HepG2 (cell line): Measurements from ENCODE around the gene LYST. TPM values are rescaled to one million over a fixed set of nuclear protein-coding genes. Genes with fewer than 3 reads are reported as not detected.

Experiments used
- ATAC-seq: fragments of 200-7000 bp; cut with Tn5 transposase; 3 replicates; pipeline ENCODE4 v1.9.1; 2020; ENCODE audit warnings: mild to moderate bottlenecking, moderate library complexity
- BruUV-seq: library from RNA; stranded (reverse); fragments of 400-500 nt; replicated peaks from 2 replicates; lab custom pipeline; 2021; lab: Mats Ljungman, UMichigan
- CTCF ChIA-PET: fragments of 300-600 bp; formaldehyde crosslinking; extraction: SDS; loops from one replicate; lab custom pipeline; 2021; ENCODE audit warnings: low total read pairs, inconsistent platforms, low intra/inter-chr PET ratio; lab: Yijun Ruan, JAX
- POLR2A ChIA-PET: fragments of 350-600 bp; sonication (Branson Sonifier 250); formaldehyde crosslinking; loops from one replicate; lab custom pipeline; 2020; ENCODE audit warnings: antibody characterized with exemption, inconsistent platforms; lab: Yijun Ruan, JAX
- DNase-seq: peaks from one replicate; pipeline ENCODE4 v3.0.0-alpha.2; 2015; ENCODE audit warnings: low spot score
- FAIRE-seq: peaks from 3 replicates; lab custom pipeline; 2011; peaks lifted over from hg19 to GRCh38; lab: Jason Lieb, UNC
- H2AFZ ChIP-seq: one replicate; pipeline ENCODE4 v1.6.1; 2011; ENCODE audit warnings: low read length, inconsistent platforms
- H3K27ac ChIP-seq: fragments of 300-600 bp; 3 replicates; pipeline ENCODE4 v1.8.0; 2011; ENCODE audit warnings: mixed run types, mild to moderate bottlenecking, mixed read lengths, low read length, inconsistent platforms; ENCODE audit not compliant: insufficient read depth; ENCODE audit errors: extremely low read length
- H3K27me3 ChIP-seq, 2 experiments: fragments of 200-600 bp in 1 of 2; 2 replicates in 1 of 2; 3 replicates in 1 of 2; pipeline versions ENCODE4 v1.6.0 to v1.8.0; 2011; ENCODE audit warnings: low read length in 2 of 2, mild to moderate bottlenecking in 2 of 2, moderate library complexity in 2 of 2, inconsistent platforms in 1 of 2; ENCODE audit not compliant: insufficient read depth in 2 of 2, control insufficient read depth in 1 of 2
- H3K36me3 ChIP-seq, 2 experiments: fragments of 200-600 bp in 1 of 2; replicated peaks in 1 of 2; 2 replicates in 1 of 2; 3 replicates in 1 of 2; pipeline versions ENCODE4 v1.5.1 to v1.8.0; 2011; ENCODE audit warnings: low read length in 2 of 2, inconsistent platforms in 1 of 2; ENCODE audit not compliant: insufficient read depth in 2 of 2, control insufficient read depth in 1 of 2
- H3K4me1 ChIP-seq: 2 replicates; pipeline ENCODE4 v1.5.1; 2012; ENCODE audit warnings: low read length, inconsistent platforms; ENCODE audit not compliant: insufficient read depth
- H3K4me2 ChIP-seq: 2 replicates; pipeline ENCODE4 v1.6.0; 2011; ENCODE audit warnings: low read depth, low read length, inconsistent platforms
- H3K4me3 ChIP-seq, 3 experiments: fragments of 200-600 bp in 1 of 3; sonication (generic), shearing (Covaris generic) in 1 of 3; replicated peaks in 1 of 3; 2 replicates each; pipeline ENCODE4 v1.5.1; 2011 to 2016; ENCODE audit warnings: low read length in 3 of 3, inconsistent platforms in 2 of 3, low read depth in 2 of 3, mild to moderate bottlenecking in 2 of 3, control low read depth in 1 of 3, mixed read lengths in 1 of 3; ENCODE audit not compliant: insufficient read depth in 1 of 3
- H3K79me2 ChIP-seq: one replicate; pipeline ENCODE4 v1.6.1; 2011; ENCODE audit warnings: low read length, inconsistent platforms; ENCODE audit not compliant: insufficient read depth
- H3K9ac ChIP-seq: 2 replicates; pipeline ENCODE4 v1.6.0; 2011; ENCODE audit warnings: mild to moderate bottlenecking, low read depth, low read length, inconsistent platforms; ENCODE audit not compliant: insufficient read depth
- H3K9me3 ChIP-seq: 2 replicates; pipeline ENCODE4 v1.5.1; 2012; ENCODE audit warnings: mild to moderate bottlenecking, low read length
- H4K20me1 ChIP-seq: 2 replicates; pipeline ENCODE4 v1.6.0; 2011; ENCODE audit warnings: inconsistent platforms, mild to moderate bottlenecking, low read length, moderate library complexity; ENCODE audit not compliant: insufficient read depth
- CEBPB ChIP-seq: IDR thresholded peaks from 2 replicates; pipeline ENCODE4 v1.6.1; 2011; ENCODE audit warnings: low read depth, low read length, improper control_type of control experiment, borderline replicate concordance
- ELF4 ChIP-seq: sonication (generic); formaldehyde crosslinking; IDR thresholded peaks from 2 replicates; pipeline ENCODE4 v1.5.0; 2020; ENCODE audit warnings: missing genetic modification reagents, mild to moderate bottlenecking, moderate library complexity, borderline replicate concordance
- KLF11 ChIP-seq: IDR thresholded peaks from 2 replicates; pipeline ENCODE4 v1.6.1; 2016; ENCODE audit warnings: missing compliant biosample characterization
- MAFF ChIP-seq: IDR thresholded peaks from 2 replicates; pipeline ENCODE4 v1.6.1; 2011; ENCODE audit warnings: low read depth, low read length, improper control_type of control experiment
- SMARCC2 ChIP-seq: fragments of 450-650 bp; IDR thresholded peaks from 2 replicates; pipeline ENCODE4 v1.6.1; 2017; ENCODE audit warnings: antibody characterized with exemption, mild to moderate bottlenecking
- ZBED4 ChIP-seq: sonication (generic); formaldehyde crosslinking; IDR thresholded peaks from 2 replicates; pipeline ENCODE4 v1.4.0; 2020; ENCODE audit warnings: missing genetic modification reagents, borderline replicate concordance
- ZNF17 ChIP-seq: sonication (generic); formaldehyde crosslinking; IDR thresholded peaks from 2 replicates; pipeline ENCODE4 v1.5.0; 2020; ENCODE audit warnings: mild to moderate bottlenecking, missing genetic modification reagents
- ZNF446 ChIP-seq: sonication (generic); formaldehyde crosslinking; IDR thresholded peaks from 2 replicates; pipeline ENCODE4 v1.5.0; 2020; ENCODE audit warnings: mild to moderate bottlenecking, missing genetic modification reagents
- WGBS: methylation state at CpG from one replicate; pipeline ENCODE4 v1.1.6; 2017; ENCODE audit warnings: low lambda C conversion rate; 5-methylcytosine and 5-hydroxymethylcytosine counted together
- in situ Hi-C: cut with HindIII; loops from 2 replicates; pipeline ENCODE4 v1.10.0; 2017; ENCODE audit warnings: low pct_unique_long_range_greater_than_20kb; ENCODE audit not compliant: extremely low pct_ligation_motif_present
- intact Hi-C: fragments of 100-400 bp; cut with micrococcal nuclease; formaldehyde crosslinking; loops from one replicate; pipeline ENCODE4 v1.10.0; 2022; ENCODE audit not compliant: unreplicated experiment
- polyA plus RNA-seq, 8 experiments: library from polyadenylated mRNA; depleted of rRNA in 3 of 8; stranded (reverse) in 7 of 8; unstranded in 1 of 8; fragments of >200 nt; fragmentation: Illumina TruSeq in 4 of 8; extraction: Trizol in 4 of 8; gene quantifications; 2 replicates each; pipeline versions ENCODE4 v1.2.1 to v1.2.3, GENCODE V29; 2011 to 2016; ENCODE audit warnings: low read depth in 4 of 8, missing spikeins in 1 of 8, mixed read lengths in 1 of 8; ENCODE audit not compliant: insufficient read depth in 1 of 8
- total RNA-seq, 5 experiments: library from RNA; depleted of rRNA; stranded (reverse); fragments of >200 nt; fragmentation: Illumina TruSeq; extraction: Trizol; gene quantifications; 2 replicates each; pipeline ENCODE4 v1.2.3, GENCODE V29; 2016; ENCODE audit warnings: low read depth in 1 of 5

LYST gene
- total and polyA plus RNA-seq, 2 of the 13 experiments (the other 11 are each of a cell fraction or from before 2014, with no cell fraction given), result 0.91 to 2.5 TPM

- H3K9me3 ChIP-seq, result no peaks in the 10 kb centered on the region
- H3K27me3 ChIP-seq, result no peaks in the 10 kb centered on the region
- no peak overlapping the region for H3K27ac ChIP-seq
- CTCF ChIA-PET, result no interaction called here
- ATAC-seq, result no peak
- in situ Hi-C loops, result no loop called here
- H3K4me2 ChIP-seq, result no peak overlapping the region
- no peak overlapping the region for H3K4me3 ChIP-seq
- TF ChIP-seq ZNF17 (CRISPR knock-in tag) (no peak), KLF11 (no peak), ZBED4 (CRISPR knock-in tag) (no peak), ZNF446 (CRISPR knock-in tag) (no peak), ELF4 (CRISPR knock-in tag) (no peak), CEBPB (no peak), SMARCC2 (no peak), MAFF (no peak)
- TF ChIP-seq, all 625 proteins: peak for 0
- POLR2A ChIA-PET, result no interaction called here
- Histone ChIP-seq H2AFZ (no peak overlapping the region), H3K36me3 (no peaks in the 10 kb centered on the region), H3K79me2 (no peaks in the 10 kb centered on the region), H3K9ac (no peak overlapping the region), H3K4me1 (no peaks in the 10 kb centered on the region), H4K20me1 (no peaks in the 10 kb centered on the region)
- 72% methylated on average over 4 of the region's 4 CpGs for WGBS
- intact Hi-C loops, result no loop called here
- no peak for FAIRE-seq
- BruUV-seq, result no TSS peak
- DNase-seq, result peak; percentile 2
Observed at GRCh38 chr1:235708390-235708962, 158.2 kb downstream of the LYST start.
